Spleen (tissue), 11 donors: ENCODE results near the gene SLC7A6. TPM values are rescaled to one million over a fixed set of nuclear protein-coding genes. Genes with fewer than 3 reads are reported as not detected.

Experiments used
- DNase-seq: peaks from one replicate; pipeline ENCODE4 v3.0.0-alpha.2; 2020
- H3K27ac ChIP-seq, 8 donors: fragments of 200-600 bp; sonication (generic) in 7 of 8; 1 replicate in 4 of 8; 2 replicates in 4 of 8; pipeline versions ENCODE4 v1.5.0 to v1.8.0; 2016 to 2021; ENCODE audit warnings: inconsistent platforms in 4 of 8, mild to moderate bottlenecking in 4 of 8, moderate library complexity in 1 of 8
- H3K27me3 ChIP-seq, 7 donors: fragments of 200-600 bp; sonication (generic) in 6 of 7; replicated peaks in 1 of 7; 1 replicate in 4 of 7; 2 replicates in 3 of 7; pipeline versions ENCODE4 v1.5.0 to v1.8.0; 2016 to 2021; ENCODE audit warnings: inconsistent platforms in 3 of 7, mild to moderate bottlenecking in 1 of 7
- H3K36me3 ChIP-seq, 6 donors: fragments of 200-600 bp; sonication (generic) in 5 of 6; 1 replicate in 4 of 6; 2 replicates in 2 of 6; pipeline versions ENCODE4 v1.5.0 to v1.8.0; 2016 to 2021; ENCODE audit warnings: inconsistent platforms in 2 of 6
- H3K4me1 ChIP-seq, 6 donors: fragments of 200-600 bp; sonication (generic) in 5 of 6; 1 replicate in 3 of 6; 2 replicates in 3 of 6; pipeline versions ENCODE4 v1.5.0 to v1.8.0; 2016 to 2021; ENCODE audit warnings: inconsistent platforms in 3 of 6
- H3K4me3 ChIP-seq, 8 donors: fragments of 200-600 bp; sonication (generic) in 7 of 8; 1 replicate in 4 of 8; 2 replicates in 4 of 8; pipeline versions ENCODE4 v1.5.0 to v1.8.0; 2016 to 2021; ENCODE audit warnings: inconsistent platforms in 4 of 8, mild to moderate bottlenecking in 4 of 8, moderate library complexity in 2 of 8
- H3K9me3 ChIP-seq, 8 donors: fragments of 200-600 bp; sonication (generic) in 7 of 8; 1 replicate in 4 of 8; 2 replicates in 4 of 8; pipeline versions ENCODE4 v1.5.0 to v1.8.0; 2016 to 2021; ENCODE audit warnings: inconsistent platforms in 4 of 8
- POLR2A ChIP-seq, 3 donors: fragments of 450-650 bp; IDR thresholded peaks; one replicate each; pipeline ENCODE4 v1.5.1; 2017; ENCODE audit warnings: antibody characterized with exemption in 3 of 3, mild to moderate bottlenecking in 1 of 3
- POLR2AphosphoS5 ChIP-seq, 3 donors: sonication (generic); formaldehyde crosslinking; IDR thresholded peaks; one replicate each; pipeline ENCODE4 v1.5.1; 2017; ENCODE audit warnings: antibody characterized with exemption in 3 of 3
- WGBS, 5 donors: extraction: QIAGEN DNeasy Blood & Tissue Kit in 3 of 5; methylation state at CpG; one replicate each; pipeline versions ENCODE4 v1.1.5 to v1.1.7; 2013 to 2018; 5-methylcytosine and 5-hydroxymethylcytosine counted together
- intact Hi-C: fragments of 100-400 bp; cut with DNase I; formaldehyde crosslinking; loops from one replicate; pipeline ENCODE4 v1.15.0; 2023; ENCODE audit warnings: low total_unique reads
- polyA plus RNA-seq, 3 donors: library from polyadenylated mRNA; stranded (reverse); fragments of 200-250 nt; gene quantifications; one replicate each; pipeline ENCODE4 v1.2.1, GENCODE V29; 2013
- total RNA-seq, 7 donors: library from RNA; depleted of rRNA in 3 of 7; stranded (reverse); fragments of >200 nt in 3 of 7; fragmentation: NEBNext Ultra II Directional in 4 of 7; extraction: Animal tissue kit (Norgen Biotek cat#: 25700) in 4 of 7; gene quantifications; one replicate each; pipeline versions ENCODE4 v1.1.0 to v1.2.1, GENCODE V29; 2016 to 2021
- TF ChIP-seq, protein P1 (sequence below), 11 experiments: fragments of 200-600 bp in 7 of 11; fragments of 450-650 bp in 4 of 11; sonication (generic) in 4 of 11; IDR thresholded peaks in 8 of 11; conservative IDR thresholded peaks in 3 of 11; 1 replicate in 7 of 11; 2 replicates in 4 of 11; pipeline versions ENCODE4 v1.4.0 to v1.8.0; 2016 to 2021; ENCODE audit warnings: antibody characterized with exemption in 11 of 11, inconsistent platforms in 4 of 11, mild to moderate bottlenecking in 1 of 11
- donor health status: healthy with polysubstance abuse.
- donor health status: DM: no; HTN: no; CAD: no; lungs with moderate emphysema.
- donor health status: DM: no; HTN: no; CAD: no.
- donor health status: Bipolar disorder and iron deficiency.
- donor health status: healthy.
- donor health status: DM: no; HTN: no; CAD: no.
- donor health status: DM: yes; HTN: yes; CAD: no.

The SLC7A6 gene
- total and polyA plus RNA-seq, 10 donors, result 9.8 to 62.8 (median 46.1) TPM

DNA sequence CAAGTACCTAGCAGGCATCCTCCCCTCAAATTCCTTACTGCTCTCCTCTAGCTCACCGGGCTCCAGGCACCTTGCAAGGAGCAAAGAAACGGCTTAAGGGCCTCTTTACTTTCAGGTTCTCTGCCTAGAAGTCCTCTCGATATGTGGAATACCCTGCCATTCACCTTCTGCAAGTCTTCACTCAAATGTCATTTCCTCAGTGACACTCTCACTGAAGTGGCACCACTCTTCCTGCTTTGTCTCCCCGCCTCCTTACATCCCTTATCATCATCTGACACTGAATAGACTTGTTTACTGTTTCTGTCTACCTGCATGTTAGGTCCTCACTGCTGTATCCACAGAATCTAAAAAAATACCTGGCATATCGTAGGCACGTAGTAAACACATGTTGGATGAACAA, 45.5 kb downstream of the SLC7A6 start:
- intact Hi-C loops, result loop anchor here (5.0 kb wide), 1 partner anchor 42 kb away; no protein-coding TSS in a partner anchor
- no peak for DNase-seq
- 32 to 37% (median 35%) methylated on average over 6 of the region's 6 CpGs for WGBS, 5 donors

DNA sequence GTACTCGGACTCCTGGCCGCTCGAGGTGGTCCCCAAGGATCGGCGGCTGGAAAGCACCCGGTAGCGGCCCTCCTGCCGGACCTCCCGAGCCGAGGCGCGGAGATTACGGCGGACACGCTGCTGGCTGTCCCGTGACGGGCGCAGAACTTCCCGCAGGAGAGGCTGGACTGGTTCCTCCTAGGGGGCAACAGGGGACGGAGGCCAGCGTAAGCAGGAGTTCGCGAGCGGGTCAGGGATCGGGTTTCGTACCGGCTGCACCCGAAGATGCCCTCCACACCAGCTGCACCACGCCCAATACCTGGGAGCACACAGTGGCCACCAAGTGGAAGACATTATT, 46.1 kb downstream of the SLC7A6 start:
- intact Hi-C loops, result no loop called here
- TF ChIP-seq POLR2AphosphoS5 (IDR thresholded peaks at IDR 0.05) (no peak), POLR2A (IDR thresholded peaks at IDR 0.05) (no peak)
- TF ChIP-seq, protein P1, sequence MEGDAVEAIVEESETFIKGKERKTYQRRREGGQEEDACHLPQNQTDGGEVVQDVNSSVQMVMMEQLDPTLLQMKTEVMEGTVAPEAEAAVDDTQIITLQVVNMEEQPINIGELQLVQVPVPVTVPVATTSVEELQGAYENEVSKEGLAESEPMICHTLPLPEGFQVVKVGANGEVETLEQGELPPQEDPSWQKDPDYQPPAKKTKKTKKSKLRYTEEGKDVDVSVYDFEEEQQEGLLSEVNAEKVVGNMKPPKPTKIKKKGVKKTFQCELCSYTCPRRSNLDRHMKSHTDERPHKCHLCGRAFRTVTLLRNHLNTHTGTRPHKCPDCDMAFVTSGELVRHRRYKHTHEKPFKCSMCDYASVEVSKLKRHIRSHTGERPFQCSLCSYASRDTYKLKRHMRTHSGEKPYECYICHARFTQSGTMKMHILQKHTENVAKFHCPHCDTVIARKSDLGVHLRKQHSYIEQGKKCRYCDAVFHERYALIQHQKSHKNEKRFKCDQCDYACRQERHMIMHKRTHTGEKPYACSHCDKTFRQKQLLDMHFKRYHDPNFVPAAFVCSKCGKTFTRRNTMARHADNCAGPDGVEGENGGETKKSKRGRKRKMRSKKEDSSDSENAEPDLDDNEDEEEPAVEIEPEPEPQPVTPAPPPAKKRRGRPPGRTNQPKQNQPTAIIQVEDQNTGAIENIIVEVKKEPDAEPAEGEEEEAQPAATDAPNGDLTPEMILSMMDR (IDR thresholded peaks at IDR 0.05 in 8 of 11, conservative IDR thresholded peaks at IDR 0.05 in 3 of 11), result no peak

More for the DNA sequence above, 45.5 kb downstream of the SLC7A6 start:
- TF ChIP-seq POLR2A (IDR thresholded peaks at IDR 0.05) (no peak), POLR2AphosphoS5 (IDR thresholded peaks at IDR 0.05) (no peak)
- TF ChIP-seq, protein P1 (IDR thresholded peaks at IDR 0.05 in 8 of 11, conservative IDR thresholded peaks at IDR 0.05 in 3 of 11), result no peak
- peak overlapping the region in 6 of 8 donors; percentile 87 to 94 (median 91) for H3K27ac ChIP-seq
- H3K4me3 ChIP-seq, result peak overlapping the region; percentile 83 to 98 (median 88)
- H3K36me3 ChIP-seq, result peaks cover 0 to 59% (median 44%) of the 10 kb centered on the region in 6 donors
- no peaks in the 10 kb centered on the region for H3K9me3 ChIP-seq
- no peaks in the 10 kb centered on the region for H3K27me3 ChIP-seq
- H3K4me1 ChIP-seq, result peaks cover 24 to 91% (median 49%) of the 10 kb centered on the region in 6 donors

DNA sequence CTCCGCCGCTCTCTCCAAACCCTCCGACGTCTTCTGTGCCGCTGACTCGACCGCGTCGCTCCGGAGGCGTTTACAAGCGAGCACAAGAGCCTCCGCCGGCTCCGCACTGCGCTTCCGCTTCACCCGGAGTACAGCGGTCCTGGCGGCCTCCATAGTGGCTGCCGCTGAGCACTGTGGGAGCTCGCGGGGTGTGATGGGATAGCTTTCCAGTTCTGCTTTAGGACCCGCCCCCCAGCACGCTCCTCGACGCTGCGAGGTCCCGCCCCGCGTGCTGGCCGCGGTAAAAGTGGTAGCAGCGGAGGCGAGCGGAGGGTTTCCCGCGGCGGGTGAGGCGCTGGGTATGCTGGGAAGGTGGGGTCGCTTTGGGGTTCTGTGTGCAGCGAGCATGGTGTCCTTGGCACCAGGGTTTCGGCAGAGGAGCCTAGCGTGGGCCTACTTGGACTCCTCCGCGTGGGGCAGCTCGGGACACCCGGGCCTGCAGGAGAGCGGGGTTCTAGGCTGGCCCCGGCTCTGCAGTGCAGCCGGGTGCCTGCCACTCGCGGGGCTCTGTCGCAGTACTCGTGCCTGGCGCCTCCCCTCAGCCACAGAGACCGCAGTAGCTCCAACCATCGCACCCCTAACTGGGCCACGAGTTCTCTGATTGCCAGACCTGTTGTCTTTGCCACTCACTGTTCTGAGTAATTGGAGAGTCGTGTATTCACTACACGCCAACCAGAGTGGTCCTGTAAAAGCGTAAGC, 46.6 kb downstream of the SLC7A6 start, which contains the start of the genes PRMT7 and SLC7A6OS:
TSS of gene PRMT7 (plus strand) at position 246 of the 738 bp plus-strand sequence. CDS start 4,961 bp downstream, outside the sequence.
TSS of gene SLC7A6OS (minus strand) at position 173 of the 738 bp plus-strand sequence. CDS start at position 153, 20 bp downstream.
- peak; percentile 99 for DNase-seq
- H3K4me1 ChIP-seq, result peaks cover 24 to 81% (median 49%) of the 10 kb centered on the region in 6 donors
- intact Hi-C loops, result no loop called here
- 0 to 1% (median 0%) methylated on average over 30 to 62 of the region's 62 CpGs for WGBS, 5 donors
- H3K27ac ChIP-seq, result peak within 1 kb of the TSS; percentile 78 to 94 (median 90)
- H3K9me3 ChIP-seq, result no peaks in the 10 kb centered on the region
- H3K27me3 ChIP-seq, result no peaks in the 10 kb centered on the region
- TF ChIP-seq POLR2A (IDR thresholded peaks at IDR 0.05) (peak in 2 of 3 donors; percentile 48 to 66), POLR2AphosphoS5 (IDR thresholded peaks at IDR 0.05) (peak; percentile 96)
- TF ChIP-seq, protein P1 (IDR thresholded peaks at IDR 0.05 in 8 of 11, conservative IDR thresholded peaks at IDR 0.05 in 3 of 11), result peak in 10 of 11 experiments; percentile 26 to 76 (median 46)
- peak within 1 kb of the TSS; percentile 83 to 98 (median 88) for H3K4me3 ChIP-seq
- peaks cover 0 to 55% (median 36%) of the 10 kb centered on the region in 6 donors for H3K36me3 ChIP-seq

More for the DNA sequence above, 46.1 kb downstream of the SLC7A6 start:
- H3K27ac ChIP-seq, result peak overlapping the region; percentile 78 to 94 (median 90)
- no peaks in the 10 kb centered on the region for H3K9me3 ChIP-seq
- H3K36me3 ChIP-seq, result peaks cover 0 to 55% (median 38%) of the 10 kb centered on the region in 6 donors
- WGBS, 5 donors, result 0 to 1% (median 1%) methylated on average over 10 to 29 of the region's 29 CpGs
- DNase-seq, result peak; percentile 89
- peak overlapping the region; percentile 83 to 98 (median 88) for H3K4me3 ChIP-seq
- H3K27me3 ChIP-seq, result no peaks in the 10 kb centered on the region
- peaks cover 24 to 86% (median 49%) of the 10 kb centered on the region in 6 donors for H3K4me1 ChIP-seq

DNA sequence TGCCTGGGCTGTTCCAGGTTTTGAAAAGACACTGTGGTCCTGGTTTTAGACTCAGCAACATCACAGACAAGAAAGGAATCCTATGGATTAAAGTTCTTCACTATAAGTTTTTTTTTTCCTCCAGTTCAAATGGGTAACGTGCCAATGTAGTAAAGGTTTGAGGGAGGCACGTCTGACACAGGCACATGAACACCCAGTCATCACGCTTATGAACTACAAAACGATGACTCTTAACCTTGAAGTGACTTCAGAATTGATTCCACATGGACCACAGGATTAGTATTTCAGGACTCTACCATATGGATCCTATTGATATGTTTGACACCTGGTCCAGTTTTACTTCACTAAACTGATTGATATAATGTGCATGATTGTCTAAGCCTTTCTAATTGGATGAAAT, 48.8 kb downstream of the SLC7A6 start:
- Histone ChIP-seq H3K27me3 (no peaks in the 10 kb centered on the region), H3K4me3 (no peak overlapping the region), H3K36me3 (peaks cover 0 to 55% (median 31%) of the 10 kb centered on the region in 6 donors), H3K27ac (no peak overlapping the region), H3K9me3 (no peaks in the 10 kb centered on the region), H3K4me1 (peaks cover 24 to 59% (median 42%) of the 10 kb centered on the region in 6 donors)
- TF ChIP-seq POLR2A (IDR thresholded peaks at IDR 0.05), result no peak
- TF ChIP-seq, protein P1 (IDR thresholded peaks at IDR 0.05 in 8 of 11, conservative IDR thresholded peaks at IDR 0.05 in 3 of 11), result no peak
- no peak for TF ChIP-seq POLR2AphosphoS5 (IDR thresholded peaks at IDR 0.05)
- 88 to 93% (median 89%) methylated on average over 4 of the region's 4 CpGs for WGBS, 5 donors
- DNase-seq, result no peak
- intact Hi-C loops, result no loop called here
